ENCODE results near the gene VCAM1.

- no peak for TF ChIP-seq TAF1 (IDR thresholded peaks at IDR 0.05; ENCODE audit: low read depth)
- no peak for TF ChIP-seq SMC3 (conservative IDR thresholded peaks at IDR 0.05; ENCODE audit: poor library complexity)
- TF ChIP-seq RAD21 (conservative IDR thresholded peaks at IDR 0.05): no peak
- no peak for TF ChIP-seq CTCF (IDR thresholded peaks at IDR 0.05; ENCODE audit: poor library complexity, severe bottlenecking)
- TF ChIP-seq EZH2 (IDR thresholded peaks at IDR 0.05; ENCODE audit: borderline replicate concordance, insufficient read depth, low read length, poor library complexity, severe bottlenecking): no peak
- no peak for TF ChIP-seq POLR2AphosphoS5 (IDR thresholded peaks at IDR 0.05)
Measured at GRCh38 chr1:100785470-100786052, 66.0 kb downstream of the VCAM1 start.

Data from neural cell (in vitro differentiated cells).